GM12878 (cell line): Measurements from ENCODE around the gene KCNJ10.

ENCODE experiments used
- CBFB ChIP-seq: IDR thresholded peaks from 2 replicates; pipeline ENCODE4 v1.6.1; 2016; ENCODE audit warnings: antibody characterized with exemption, low read depth
- CTCF ChIP-seq, 3 experiments: IDR thresholded peaks in 2 of 3; conservative IDR thresholded peaks in 1 of 3; 2 replicates each; pipeline ENCODE4 v1.5.1; 2011; ENCODE audit warnings: low read depth in 3 of 3, low read length in 3 of 3, mild to moderate bottlenecking in 3 of 3, control low read depth in 2 of 3, moderate library complexity in 2 of 3, inconsistent platforms in 1 of 3, mixed read lengths in 1 of 3; ENCODE audit not compliant: control insufficient read depth in 2 of 3, insufficient read depth in 1 of 3; ENCODE audit errors: extremely low read depth in 1 of 3
- PAX8 ChIP-seq: fragments of 450-650 bp; IDR thresholded peaks from 2 replicates; pipeline ENCODE4 v1.6.1; 2017; ENCODE audit warnings: mild to moderate bottlenecking, moderate library complexity
- ZNF24 ChIP-seq: fragments of 450-650 bp; IDR thresholded peaks from 2 replicates; pipeline ENCODE4 v1.6.1; 2017; ENCODE audit warnings: antibody characterized with exemption, mild to moderate bottlenecking

- TF ChIP-seq CTCF (IDR thresholded peaks at IDR 0.05 in 2 of 3, conservative IDR thresholded peaks at IDR 0.05 in 1 of 3; ENCODE audit: control insufficient read depth in 2 of 3, extremely low read depth in 1 of 3, insufficient read depth in 1 of 3, low read depth in 3 of 3, low read length in 3 of 3) (peak; percentile 74 to 90 (median 78)), ZNF24 (no peak), PAX8 (no peak), CBFB (no peak)
These were observed 14.2 kb upstream of the KCNJ10 start for GRCh38 chr1:160083968-160084770.
